Prostate gland (tissue), 2 donors: ENCODE measurements around the gene DNAJC30. TPM values are rescaled to one million over a fixed set of nuclear protein-coding genes. Genes with fewer than 3 reads are reported as not detected.
"Not testable (repeated sequence)": the region's sequence is repeated elsewhere in the genome, so short reads cannot be mapped to it uniquely, and the experiment has no call there.

Experiments
- DNase-seq: peaks from one replicate; pipeline ENCODE4 v3.0.0-alpha.2; 2019; ENCODE audit warnings: low spot score
- H3K27ac ChIP-seq, 2 donors: fragments of 200-600 bp; sonication (generic); 2 replicates each; pipeline ENCODE4 v1.5.1; 2017 to 2019
- H3K27me3 ChIP-seq: fragments of 200-600 bp; sonication (generic); replicated peaks from 2 replicates; pipeline ENCODE4 v1.5.1; 2019; ENCODE audit not compliant: insufficient read depth
- H3K36me3 ChIP-seq, 2 donors: fragments of 200-600 bp; sonication (generic); 1 replicate in 1 of 2; 2 replicates in 1 of 2; pipeline versions ENCODE4 v1.5.1 to v1.8.1; 2017 to 2019
- H3K4me1 ChIP-seq: fragments of 200-600 bp; sonication (generic); replicated peaks from 2 replicates; pipeline ENCODE4 v1.5.1; 2019
- H3K4me3 ChIP-seq, 2 donors: fragments of 200-600 bp; sonication (generic); 2 replicates each; pipeline ENCODE4 v1.5.1; 2017 to 2019
- H3K9me3 ChIP-seq: fragments of 200-600 bp; sonication (generic); 2 replicates; pipeline ENCODE4 v1.5.1; 2017
- CTCF ChIP-seq, 4 experiments: fragments of 200-600 bp in 2 of 4; fragments of 450-650 bp in 2 of 4; sonication (generic) in 2 of 4; IDR thresholded peaks; 1 replicate in 3 of 4; 2 replicates in 1 of 4; pipeline ENCODE4 v1.5.1; 2016 to 2019; ENCODE audit warnings: antibody characterized with exemption in 4 of 4, mild to moderate bottlenecking in 2 of 4, moderate library complexity in 2 of 4
- POLR2A ChIP-seq: fragments of 450-650 bp; IDR thresholded peaks from one replicate; pipeline ENCODE4 v1.6.1; 2016; ENCODE audit warnings: antibody characterized with exemption, mild to moderate bottlenecking
- POLR2AphosphoS5 ChIP-seq: sonication (generic); formaldehyde crosslinking; IDR thresholded peaks from one replicate; pipeline ENCODE4 v1.6.1; 2017; ENCODE audit warnings: antibody characterized with exemption
- WGBS: methylation state at CpG from one replicate; pipeline ENCODE4 v1.1.5; 2018; 5-methylcytosine and 5-hydroxymethylcytosine counted together
- intact Hi-C: fragments of 100-400 bp; cut with DNase I; formaldehyde crosslinking; loops from one replicate; pipeline ENCODE4 v1.14.2; 2022
- total RNA-seq, 2 donors: library from RNA; depleted of rRNA; stranded (reverse); fragments of >200 nt; gene quantifications; one replicate each; pipeline ENCODE4 v1.1.0, GENCODE V29; 2016

The DNAJC30 gene
- total RNA-seq, 2 donors from 2014 or later: 16.3 to 16.8 TPM

- H3K27ac ChIP-seq: no peak overlapping the region
- H3K27me3 ChIP-seq: no peaks in the 10 kb centered on the region
- intact Hi-C loops: no loop called here
- WGBS: 65% methylated on average over 13 of the region's 13 CpGs
- no peak for DNase-seq
- TF ChIP-seq POLR2A (no peak), POLR2AphosphoS5 (no peak), CTCF (IDR thresholded peaks at IDR 0.05) (no peak)
- H3K9me3 ChIP-seq: no peaks in the 10 kb centered on the region
- no peak overlapping the region for H3K4me3 ChIP-seq
- peaks cover 3% of the 10 kb centered on the region for H3K4me1 ChIP-seq
- no peaks in the 10 kb centered on the region for H3K36me3 ChIP-seq
Measured at GRCh38 chr7:73717025-73717807, 34.0 kb upstream of the DNAJC30 start.

- Histone ChIP-seq H3K9me3 (no peaks in the 10 kb centered on the region), H3K27ac (no peak overlapping the region), H3K36me3 (no peaks in the 10 kb centered on the region), H3K4me3 (no peak overlapping the region), H3K4me1 (peaks cover 3% of the 10 kb centered on the region), H3K27me3 (no peaks in the 10 kb centered on the region)
- intact Hi-C loops: no loop called here
- no peak for TF ChIP-seq CTCF (IDR thresholded peaks at IDR 0.05)
- TF ChIP-seq POLR2A: no peak
- no peak for TF ChIP-seq POLR2AphosphoS5
- 67% methylated on average over 4 of the region's 4 CpGs for WGBS
- DNase-seq: no peak
Measured at GRCh38 chr7:73716318-73716890, 33.2 kb upstream of the DNAJC30 start.

GRCh38 chr7:73715648-73716317 lies 32.5 kb upstream of the DNAJC30 start:
- Histone ChIP-seq H3K4me3 (no peak overlapping the region), H3K9me3 (no peaks in the 10 kb centered on the region), H3K36me3 (no peaks in the 10 kb centered on the region), H3K27ac (no peak overlapping the region), H3K27me3 (no peaks in the 10 kb centered on the region), H3K4me1 (peaks cover 3% of the 10 kb centered on the region)
- 43% methylated on average over 16 of the region's 16 CpGs for WGBS
- peak in 1 of 4 experiments; percentile 24 for TF ChIP-seq CTCF (IDR thresholded peaks at IDR 0.05)
- TF ChIP-seq POLR2AphosphoS5: peak; percentile 22
- peak; percentile 22 for TF ChIP-seq POLR2A
- intact Hi-C loops: no loop called here
- no peak for DNase-seq

- H3K9me3 ChIP-seq, DNase-seq, intact Hi-C loops, H3K4me1 ChIP-seq, H3K36me3 ChIP-seq, H3K27ac ChIP-seq, H3K27me3 ChIP-seq, H3K4me3 ChIP-seq: not testable (repeated sequence)
- 90% methylated on average over 6 of the region's 6 CpGs for WGBS
Measured at GRCh38 chr7:73713319-73713718, 30.1 kb upstream of the DNAJC30 start.

GRCh38 chr7:73712773-73713172 lies 29.5 kb upstream of the DNAJC30 start:
- Histone ChIP-seq H3K36me3 (no peaks in the 10 kb centered on the region), H3K27ac (no peak overlapping the region), H3K4me1 (no peaks in the 10 kb centered on the region), H3K9me3 (no peaks in the 10 kb centered on the region), H3K4me3 (no peak overlapping the region), H3K27me3 (no peaks in the 10 kb centered on the region)
- no peak for DNase-seq
- intact Hi-C loops: no loop called here
- TF ChIP-seq POLR2AphosphoS5: no peak
- TF ChIP-seq POLR2A: no peak
- 96% methylated on average over 1 of the region's 1 CpG for WGBS
